NCI-H82 treated with DMSO at 0.1 percent for 48 hours (cell line): ENCODE data around the gene BZW1.

Experiments used
- DNase-seq: peaks from one replicate; lab custom pipeline; 2025; ENCODE audit not compliant: unreplicated experiment; lab: John Stamatoyannopoulos, UW

Gene BZW1

GRCh38 chr2:200829258-200829655 is 17.5 kb downstream of the BZW1 start:
- no peak for DNase-seq

- no peak for DNase-seq
These were observed 23.0 kb downstream of the BZW1 start for GRCh38 chr2:200834701-200835100.

GRCh38 chr2:200839513-200839912 is 27.8 kb downstream of the BZW1 start:
- DNase-seq = no peak

- no peak for DNase-seq
These were observed 32.6 kb downstream of the BZW1 start for GRCh38 chr2:200843993-200844948.

GRCh38 chr2:200845194-200845593 is 33.5 kb downstream of the BZW1 start:
- DNase-seq = no peak

GRCh38 chr2:200845669-200846325 is 34.1 kb downstream of the BZW1 start:
- no peak for DNase-seq

- no peak for DNase-seq
These were observed 35.6 kb downstream of the BZW1 start for GRCh38 chr2:200847269-200847668.

GRCh38 chr2:200847939-200848338 is 36.2 kb downstream of the BZW1 start:
- DNase-seq = no peak

GRCh38 chr2:200850512-200851256 is 39.0 kb downstream of the BZW1 start:
- DNase-seq = no peak

GRCh38 chr2:200851398-200852248 is 39.9 kb downstream of the BZW1 start:
- DNase-seq = no peak

GRCh38 chr2:200852605-200853004 is 40.9 kb downstream of the BZW1 start:
- DNase-seq = no peak

- DNase-seq = no peak
These were observed 45.1 kb downstream of the BZW1 start for GRCh38 chr2:200856806-200857205.

- DNase-seq = no peak
These were observed 48.5 kb downstream of the BZW1 start for GRCh38 chr2:200860092-200860795.

- DNase-seq = no peak
These were observed 50.0 kb downstream of the BZW1 start for GRCh38 chr2:200861617-200862155.

- no peak for DNase-seq
These were observed 50.9 kb downstream of the BZW1 start for GRCh38 chr2:200862532-200863000.

GRCh38 chr2:200863782-200864175 is 52.1 kb downstream of the BZW1 start:
- DNase-seq = no peak

GRCh38 chr2:200864176-200865034 is 52.7 kb downstream of the BZW1 start, which contains the start of gene CLK1:
CLK1 (minus strand) TSS chr2:200864658; CDS start chr2:200861862, 2,796 bp downstream.
- peak; percentile 64 for DNase-seq

GRCh38 chr2:200869014-200869413 is 57.3 kb downstream of the BZW1 start:
- no peak for DNase-seq

GRCh38 chr2:200871151-200871550 is 59.4 kb downstream of the BZW1 start:
- no peak for DNase-seq
